GM12872 (cell line): Measurements from ENCODE around the gene CCR7.

Experiments
- CTCF ChIP-seq: IDR thresholded peaks from 3 replicates; pipeline ENCODE4 v1.5.1; 2011; ENCODE audit warnings: low read depth, mild to moderate bottlenecking, low read length, moderate library complexity; ENCODE audit not compliant: insufficient read depth

Gene CCR7

GRCh38 chr17:40561294-40561870, 3.9 kb downstream of the CCR7 start:
- no peak for TF ChIP-seq CTCF

- no peak for TF ChIP-seq CTCF
Observed at GRCh38 chr17:40560592-40561293, 4.5 kb downstream of the CCR7 start.

- peak; percentile 99 for TF ChIP-seq CTCF
Observed at GRCh38 chr17:40559954-40560591, 5.2 kb downstream of the CCR7 start.

GRCh38 chr17:40559564-40559916, 5.7 kb downstream of the CCR7 start:
- no peak for TF ChIP-seq CTCF

GRCh38 chr17:40558890-40559563, 6.2 kb downstream of the CCR7 start:
- TF ChIP-seq CTCF = no peak

GRCh38 chr17:40558300-40558889, 6.9 kb downstream of the CCR7 start:
- TF ChIP-seq CTCF = no peak
